CD4-positive, alpha-beta T cell treated with Interleukin-4 for 4 hours (primary cell): ENCODE results near the gene SLC11A1.
A peak's percentile ranks its signal among the peaks of the same experiment; 100 is the strongest.

Experiments
- DNase-seq: peaks from one replicate; pipeline ENCODE4 v3.0.0-alpha.2; 2020

Gene SLC11A1

DNA sequence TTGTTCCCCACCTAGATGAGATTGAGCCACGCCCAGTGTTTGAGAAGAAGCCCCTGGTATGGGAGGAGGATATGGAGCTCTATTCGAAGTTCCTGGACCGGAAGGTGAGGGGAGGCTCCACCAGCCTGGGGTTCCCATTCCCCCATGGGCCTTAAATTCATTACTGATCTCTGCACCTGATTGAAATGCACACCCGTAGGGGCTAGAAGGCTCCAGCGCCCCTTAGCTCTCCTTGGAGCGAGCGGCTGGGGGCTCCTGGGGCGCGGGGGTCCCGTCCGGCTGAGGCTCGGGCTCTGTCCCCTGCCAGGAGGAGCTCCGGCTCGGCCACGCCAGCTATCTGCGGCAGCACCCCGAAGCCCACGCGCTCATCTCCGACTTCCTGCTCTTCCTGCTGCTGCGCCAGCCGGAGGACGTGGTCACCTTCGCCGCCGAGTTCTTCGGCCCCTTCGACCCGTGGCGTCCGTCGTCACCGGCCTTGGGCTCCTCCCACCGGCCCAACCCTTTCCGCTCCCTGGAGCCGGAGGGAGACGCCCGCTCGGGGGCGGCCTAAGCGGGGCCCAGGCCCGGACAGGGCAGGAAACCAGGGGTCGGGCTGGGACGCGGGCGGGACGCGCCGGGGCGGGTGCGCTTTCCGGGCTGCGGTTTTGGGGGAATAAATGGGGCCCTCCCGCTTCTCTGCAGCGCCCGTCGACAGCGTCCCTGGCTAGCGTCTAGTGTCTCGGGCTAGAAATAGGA, 14.5 kb upstream of the SLC11A1 start:
- DNase-seq: peak; percentile 73

DNA sequence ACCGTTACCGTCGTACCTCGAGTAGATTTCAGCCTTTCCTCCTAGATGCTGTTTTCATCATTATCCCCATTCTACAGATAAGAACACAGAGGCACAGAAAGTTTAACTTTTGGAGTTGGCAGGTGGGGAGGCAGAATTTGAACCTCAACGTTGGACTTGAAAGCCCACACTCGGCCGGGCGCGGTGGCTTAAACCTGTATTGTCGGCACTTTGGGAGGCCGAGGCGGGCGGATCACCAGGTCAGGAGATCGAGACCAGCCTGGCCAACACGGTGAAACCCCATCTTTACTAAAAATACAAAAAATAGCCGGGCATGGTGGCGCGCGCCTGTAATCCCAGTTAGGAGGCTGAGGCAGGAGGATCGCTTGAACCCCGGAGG, 13.9 kb upstream of the SLC11A1 start:
- DNase-seq: no peak

DNA sequence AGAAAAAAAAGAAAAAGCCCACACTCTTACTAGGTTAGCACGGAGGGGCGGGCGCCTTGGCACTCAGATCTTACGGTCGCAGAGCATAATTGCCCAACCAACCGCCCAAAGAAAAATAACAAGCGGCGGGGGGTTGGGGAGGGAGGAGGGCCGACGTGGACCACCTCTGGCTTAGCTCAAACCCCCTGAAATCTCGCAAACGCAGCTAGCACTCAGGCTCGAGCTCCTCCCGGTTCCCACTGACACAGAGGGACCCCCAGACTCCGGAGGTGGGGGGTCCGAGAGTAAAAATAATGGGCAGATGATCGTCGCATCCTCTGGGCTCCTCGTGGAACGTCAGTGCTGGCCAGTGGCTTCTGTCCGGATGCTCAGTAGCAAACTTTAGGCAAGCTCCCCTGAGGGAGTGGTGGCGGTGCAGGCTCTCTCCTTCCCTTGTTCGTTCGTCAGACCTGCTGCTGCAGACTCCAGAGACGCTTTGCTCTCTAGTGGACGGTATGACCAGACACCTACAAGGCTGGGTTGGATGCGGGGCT, 13.4 kb upstream of the SLC11A1 start:
- DNase-seq: no peak

DNA sequence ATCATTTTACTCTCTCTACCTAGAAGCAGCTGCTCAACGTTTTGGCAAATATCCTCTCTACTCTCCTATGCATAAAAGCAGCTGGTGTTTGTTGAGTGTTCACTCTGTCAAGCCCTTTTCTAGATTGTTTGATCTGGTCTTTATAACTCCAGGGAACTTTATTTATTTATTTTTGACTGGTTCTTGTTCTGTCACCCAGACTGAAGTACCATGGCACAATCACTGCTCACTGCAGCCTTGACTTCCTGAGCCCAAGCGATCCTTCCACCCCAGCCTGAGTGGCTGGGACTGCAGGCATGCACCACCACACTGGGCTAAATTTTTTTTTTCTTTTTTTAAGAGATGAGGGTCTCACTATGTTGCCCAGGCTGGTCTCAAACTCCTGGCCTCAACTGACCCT, 12.7 kb upstream of the SLC11A1 start:
- no peak for DNase-seq

DNA sequence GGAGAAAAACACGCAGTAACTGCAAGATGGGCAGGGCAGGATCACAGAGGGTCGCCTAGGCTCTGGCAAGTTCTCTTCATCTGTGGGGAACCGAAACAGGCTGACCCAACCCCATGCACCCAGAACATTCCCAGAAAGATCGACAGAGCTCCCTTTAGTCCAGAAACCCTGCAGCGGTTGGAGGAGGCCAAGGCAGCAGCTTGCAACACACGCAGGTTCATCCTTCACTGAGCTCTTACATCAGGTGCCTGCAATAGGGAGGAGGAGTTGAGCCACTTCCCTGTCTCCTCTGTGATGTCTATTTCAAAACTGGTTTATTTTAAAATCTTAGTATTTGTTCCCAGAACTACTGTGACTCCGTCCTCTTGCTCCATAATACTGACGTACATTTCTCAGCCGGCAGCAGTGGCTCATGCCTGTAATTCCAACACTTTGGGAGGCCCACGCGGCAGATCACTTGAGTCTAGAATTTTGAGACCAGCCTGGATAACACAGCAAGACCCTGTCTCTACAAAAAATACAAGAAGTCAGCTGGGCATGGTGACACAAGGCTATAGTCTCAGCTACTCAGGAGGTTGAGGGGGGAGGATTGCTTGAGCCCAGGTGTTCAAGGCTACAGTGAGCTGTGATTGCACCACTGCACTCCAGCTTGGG, 11.5 kb upstream of the SLC11A1 start:
- DNase-seq: no peak

DNA sequence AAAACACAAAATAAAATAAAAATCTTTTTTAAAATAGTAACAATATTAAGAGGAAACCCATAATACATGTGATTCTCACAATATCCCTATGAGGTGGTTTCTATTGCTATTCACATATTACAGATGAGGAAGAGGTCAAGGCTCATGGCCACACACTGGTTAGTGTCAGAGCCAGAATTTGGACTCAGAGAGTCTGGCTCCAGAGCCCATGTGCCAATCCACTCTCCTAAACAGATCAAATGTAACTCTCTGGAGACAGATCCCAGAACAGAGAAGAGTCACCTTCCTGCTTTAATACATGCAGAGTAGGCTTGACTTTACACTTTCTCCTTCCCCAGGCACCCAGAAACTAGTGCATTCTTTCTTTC, 10.1 kb upstream of the SLC11A1 start:
- DNase-seq: no peak

DNA sequence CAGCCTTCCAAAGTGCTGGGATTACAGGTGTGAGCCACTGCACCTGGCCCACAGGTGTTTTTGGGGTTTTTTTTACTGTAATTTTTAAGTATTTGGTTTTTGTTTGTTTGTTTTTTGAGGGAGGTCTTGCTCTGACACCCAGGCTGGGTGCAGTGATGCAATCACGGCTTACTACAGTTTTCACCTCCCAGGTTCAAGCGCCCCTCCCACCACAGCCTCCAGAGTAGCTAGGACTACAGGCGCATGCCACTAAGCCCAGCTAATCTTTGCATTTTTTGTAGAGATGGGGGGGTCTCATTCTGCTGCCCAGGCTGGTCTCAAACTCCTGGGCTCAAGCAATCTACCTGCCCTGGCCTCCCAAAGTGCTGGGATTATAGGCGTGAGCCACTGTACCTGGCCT, 7.3 kb upstream of the SLC11A1 start:
- no peak for DNase-seq

DNA sequence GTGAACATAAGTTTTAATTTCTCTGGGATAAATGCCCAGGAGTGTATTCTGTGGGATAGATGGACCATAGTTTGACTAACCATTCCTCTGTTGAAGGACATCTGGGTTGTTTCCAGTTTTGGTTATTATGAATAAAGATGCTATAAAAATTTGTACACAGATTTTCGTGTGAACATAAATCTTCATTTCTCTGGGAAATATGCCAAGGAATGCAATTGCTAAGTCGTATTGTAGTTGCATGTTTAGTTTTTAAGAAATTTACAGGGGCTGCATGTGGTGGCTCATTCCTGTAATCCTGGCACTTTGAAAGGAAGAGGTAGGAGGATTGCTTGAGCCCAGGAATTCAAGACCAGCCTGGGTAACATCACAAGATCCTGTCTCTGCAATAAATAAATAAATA, 6.9 kb upstream of the SLC11A1 start:
- DNase-seq: no peak

DNA sequence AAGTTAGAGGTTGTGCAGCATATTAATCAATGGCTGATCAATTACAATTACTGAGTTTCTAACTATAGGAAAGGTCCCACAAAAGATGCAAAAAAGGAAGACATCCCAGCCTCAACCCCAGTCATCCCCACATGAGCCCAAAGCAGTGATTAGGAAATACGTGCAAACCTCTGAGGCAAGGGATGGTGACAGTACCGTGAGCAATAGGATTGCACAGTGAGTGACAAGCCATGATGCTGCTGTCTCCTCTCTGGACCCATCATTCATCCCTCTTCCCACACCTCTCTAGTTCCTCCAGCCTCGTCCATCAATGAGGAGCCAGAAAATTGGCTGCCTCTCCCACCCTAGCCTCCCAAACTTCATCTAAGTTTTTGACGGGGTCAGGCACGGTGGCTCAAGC, 4.0 kb upstream of the SLC11A1 start:
- no peak for DNase-seq

DNA sequence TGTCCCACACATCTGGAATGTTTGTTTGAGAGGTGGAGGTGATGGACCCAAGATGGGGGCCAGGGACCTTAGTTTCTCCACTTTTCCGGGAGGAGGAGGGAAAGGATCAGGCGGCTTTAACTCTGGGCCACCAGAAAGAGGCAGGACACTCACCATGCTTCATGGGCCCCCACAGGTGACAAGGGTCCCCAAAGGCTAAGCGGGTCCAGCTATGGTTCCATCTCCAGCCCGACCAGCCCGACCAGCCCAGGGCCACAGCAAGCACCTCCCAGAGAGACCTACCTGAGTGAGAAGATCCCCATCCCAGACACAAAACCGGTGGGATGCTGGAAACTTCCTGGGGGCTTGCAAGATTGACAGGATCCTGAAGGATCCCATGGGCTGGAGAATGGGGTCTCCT, 712 bp downstream of the SLC11A1 start:
- no peak for DNase-seq

DNA sequence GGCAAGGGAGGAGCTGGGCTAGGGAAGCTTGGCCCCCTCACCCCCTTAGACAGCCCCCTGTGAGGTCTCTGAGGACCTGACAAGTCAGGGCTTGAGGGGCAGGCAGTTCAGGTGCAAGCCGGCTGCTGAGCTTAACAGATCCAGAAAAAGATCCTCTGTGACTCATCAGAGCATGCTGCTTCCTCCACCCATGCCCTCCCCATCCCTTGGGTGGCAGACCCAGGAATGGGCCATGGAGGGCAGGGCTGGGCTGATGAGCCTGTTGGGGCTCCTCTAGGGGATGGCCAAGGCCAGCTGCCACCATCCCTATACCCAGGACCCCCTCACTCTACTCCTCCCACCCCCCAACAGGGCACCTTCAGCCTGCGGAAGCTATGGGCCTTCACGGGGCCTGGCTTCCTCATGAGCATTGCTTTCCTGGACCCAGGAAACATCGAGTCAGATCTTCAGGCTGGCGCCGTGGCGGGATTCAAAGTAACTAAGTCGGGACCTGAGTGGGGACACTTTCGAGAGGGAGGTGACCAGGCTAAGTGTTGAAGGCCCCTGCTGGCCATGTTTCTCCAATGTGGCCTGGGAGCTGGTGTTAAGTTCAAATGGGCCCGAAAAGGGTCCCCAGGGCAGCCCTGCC, 1.9 kb downstream of the SLC11A1 start:
- no peak for DNase-seq

DNA sequence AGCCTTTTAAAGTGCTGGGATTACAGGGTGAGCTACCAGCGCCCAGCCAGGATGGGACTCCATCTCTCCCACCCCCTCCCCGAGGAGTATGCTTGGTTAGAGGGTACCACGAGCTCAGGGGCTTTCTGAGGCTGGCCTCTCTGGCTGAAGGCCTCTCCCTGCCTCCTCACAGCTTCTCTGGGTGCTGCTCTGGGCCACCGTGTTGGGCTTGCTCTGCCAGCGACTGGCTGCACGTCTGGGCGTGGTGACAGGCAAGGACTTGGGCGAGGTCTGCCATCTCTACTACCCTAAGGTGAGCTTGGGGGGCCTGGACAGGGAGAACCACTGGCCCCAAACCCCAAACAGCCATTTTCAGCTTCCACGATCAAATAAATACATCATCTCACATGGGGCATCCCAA, 2.9 kb downstream of the SLC11A1 start:
- DNase-seq: no peak

DNA sequence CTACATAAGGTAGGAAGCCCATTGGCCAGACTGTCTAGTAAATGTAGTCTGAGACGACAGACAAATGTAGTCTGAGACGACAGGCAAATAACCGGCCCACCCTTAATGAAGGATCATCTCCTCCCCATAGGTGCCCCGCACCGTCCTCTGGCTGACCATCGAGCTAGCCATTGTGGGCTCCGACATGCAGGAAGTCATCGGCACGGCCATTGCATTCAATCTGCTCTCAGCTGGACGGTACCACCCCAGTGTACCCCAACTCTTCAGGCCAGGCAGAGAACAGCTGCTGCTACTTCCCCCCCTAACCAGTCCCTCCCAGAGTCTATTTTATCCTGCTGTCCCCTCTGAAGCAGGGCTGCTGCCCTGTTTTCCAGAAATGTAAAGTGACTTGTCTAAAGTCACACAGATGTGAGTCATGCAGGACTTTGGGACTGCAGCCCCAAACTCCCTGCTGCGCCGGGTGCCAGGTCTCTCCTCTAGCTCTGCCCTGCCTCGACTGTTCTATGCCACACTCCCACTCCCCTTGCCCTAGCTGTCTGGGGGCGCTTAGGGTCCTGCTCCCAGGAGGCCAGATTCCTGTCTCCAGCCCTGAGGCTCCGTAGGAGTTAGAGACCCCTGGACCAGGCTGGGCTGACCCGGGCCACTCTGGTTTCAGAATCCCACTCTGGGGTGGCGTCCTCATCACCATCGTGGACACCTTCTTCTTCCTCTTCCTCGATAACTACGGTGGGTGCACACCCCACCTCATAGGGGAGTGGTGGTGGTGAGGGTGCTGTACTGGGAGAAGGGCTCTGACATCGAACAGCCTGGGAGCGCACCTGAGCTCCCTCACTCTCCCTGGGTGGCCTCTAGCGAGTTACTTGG, 4.7 kb downstream of the SLC11A1 start:
- DNase-seq: no peak

DNA sequence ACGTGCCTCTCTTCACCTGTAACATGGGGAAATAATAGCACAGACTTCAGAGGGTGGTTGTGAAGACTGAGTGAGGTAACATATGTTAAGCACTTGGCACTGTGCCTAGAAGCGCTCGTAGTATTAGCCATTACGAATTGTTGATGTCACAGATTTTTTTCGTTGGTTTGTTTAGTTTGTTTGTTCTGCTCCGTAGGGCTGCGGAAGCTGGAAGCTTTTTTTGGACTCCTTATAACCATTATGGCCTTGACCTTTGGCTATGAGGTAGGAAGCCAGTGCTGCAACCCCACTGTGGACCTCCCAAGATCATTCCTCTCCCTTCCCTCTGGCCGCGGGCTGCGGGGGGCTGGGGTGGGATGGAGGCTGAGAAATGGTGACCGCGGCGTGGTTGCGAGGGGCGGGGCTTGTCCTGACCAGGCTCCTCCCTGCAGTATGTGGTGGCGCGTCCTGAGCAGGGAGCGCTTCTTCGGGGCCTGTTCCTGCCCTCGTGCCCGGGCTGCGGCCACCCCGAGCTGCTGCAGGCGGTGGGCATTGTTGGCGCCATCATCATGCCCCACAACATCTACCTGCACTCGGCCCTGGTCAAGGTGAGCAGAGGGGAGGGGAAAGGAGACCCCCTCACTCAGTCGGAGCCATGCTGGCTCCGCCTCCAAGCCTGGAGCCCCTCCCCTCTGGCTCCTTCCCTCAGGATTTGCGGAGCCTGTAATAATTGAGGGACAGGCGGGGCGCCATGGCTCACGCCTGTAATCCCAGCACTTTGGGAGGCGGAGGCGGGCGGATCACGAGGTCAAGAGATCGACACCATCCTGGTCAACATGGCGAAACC, 5.5 kb downstream of the SLC11A1 start:
- no peak for DNase-seq

DNA sequence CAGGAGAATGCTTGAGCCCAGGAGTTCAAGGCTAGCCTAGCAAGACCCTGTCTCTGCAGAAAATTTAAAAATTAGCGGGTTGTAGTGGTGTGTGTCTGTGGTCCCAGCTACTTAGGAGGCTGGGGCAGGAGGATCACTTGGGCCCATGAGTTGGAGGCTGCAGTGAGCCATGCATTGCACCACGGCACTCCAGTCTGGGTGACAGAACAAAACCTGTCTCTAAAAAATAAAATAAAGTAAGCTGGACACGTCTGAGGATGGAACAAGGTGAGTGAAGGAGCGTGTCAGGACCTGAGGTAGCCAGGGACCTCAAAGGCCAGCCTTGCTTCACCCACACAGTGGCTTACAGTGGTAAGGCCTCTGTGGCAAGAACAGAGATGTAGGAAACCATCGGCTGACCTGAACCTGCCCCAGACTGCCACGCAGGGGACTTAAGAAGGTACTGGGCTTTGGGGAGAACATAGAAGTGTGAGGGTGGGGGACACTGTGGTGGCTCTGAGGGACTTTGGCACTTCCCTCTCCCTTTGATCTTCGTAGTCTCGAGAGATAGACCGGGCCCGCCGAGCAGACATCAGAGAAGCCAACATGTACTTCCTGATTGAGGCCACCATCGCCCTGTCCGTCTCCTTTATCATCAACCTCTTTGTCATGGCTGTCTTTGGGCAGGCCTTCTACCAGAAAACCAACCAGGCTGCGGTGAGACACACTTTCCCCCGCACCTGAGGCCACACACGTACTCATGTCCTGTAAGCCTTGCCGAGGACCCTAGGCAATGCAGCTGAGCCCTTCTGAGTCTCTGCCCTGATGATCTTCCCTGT, 7.5 kb downstream of the SLC11A1 start:
- DNase-seq: no peak

DNA sequence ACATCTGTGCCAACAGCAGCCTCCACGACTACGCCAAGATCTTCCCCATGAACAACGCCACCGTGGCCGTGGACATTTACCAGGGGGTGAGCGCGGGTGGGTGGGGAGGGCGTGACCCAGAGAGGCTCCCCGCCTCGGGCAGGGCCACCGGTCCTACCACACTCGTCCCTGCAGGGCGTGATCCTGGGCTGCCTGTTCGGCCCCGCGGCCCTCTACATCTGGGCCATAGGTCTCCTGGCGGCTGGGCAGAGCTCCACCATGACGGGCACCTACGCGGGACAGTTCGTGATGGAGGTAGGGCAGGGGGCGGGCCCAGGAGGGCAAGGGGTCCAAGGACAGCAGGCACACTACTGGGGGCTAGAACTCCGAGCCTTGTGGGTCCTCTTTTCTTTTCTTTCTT, 9.1 kb downstream of the SLC11A1 start:
- DNase-seq: no peak

DNA sequence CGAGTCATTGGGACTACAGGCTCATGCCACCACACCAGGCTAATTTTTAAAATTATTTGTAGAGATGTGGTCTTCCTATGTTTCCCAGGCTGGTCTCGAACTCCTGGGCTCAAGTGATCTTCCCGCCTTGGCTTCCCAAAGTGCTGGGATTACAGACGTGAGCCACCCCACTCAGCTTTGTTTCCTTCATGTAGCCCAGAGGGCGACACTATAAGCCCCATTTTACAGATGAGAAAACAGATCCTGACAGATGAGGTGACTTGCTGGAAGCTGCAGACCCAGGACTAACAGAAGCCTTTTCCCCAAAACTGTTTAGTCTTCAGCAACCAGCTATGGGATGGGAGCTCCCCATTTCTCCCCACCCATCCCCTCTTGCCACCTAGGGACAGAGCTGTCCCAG, 10.4 kb downstream of the SLC11A1 start:
- no peak for DNase-seq

DNA sequence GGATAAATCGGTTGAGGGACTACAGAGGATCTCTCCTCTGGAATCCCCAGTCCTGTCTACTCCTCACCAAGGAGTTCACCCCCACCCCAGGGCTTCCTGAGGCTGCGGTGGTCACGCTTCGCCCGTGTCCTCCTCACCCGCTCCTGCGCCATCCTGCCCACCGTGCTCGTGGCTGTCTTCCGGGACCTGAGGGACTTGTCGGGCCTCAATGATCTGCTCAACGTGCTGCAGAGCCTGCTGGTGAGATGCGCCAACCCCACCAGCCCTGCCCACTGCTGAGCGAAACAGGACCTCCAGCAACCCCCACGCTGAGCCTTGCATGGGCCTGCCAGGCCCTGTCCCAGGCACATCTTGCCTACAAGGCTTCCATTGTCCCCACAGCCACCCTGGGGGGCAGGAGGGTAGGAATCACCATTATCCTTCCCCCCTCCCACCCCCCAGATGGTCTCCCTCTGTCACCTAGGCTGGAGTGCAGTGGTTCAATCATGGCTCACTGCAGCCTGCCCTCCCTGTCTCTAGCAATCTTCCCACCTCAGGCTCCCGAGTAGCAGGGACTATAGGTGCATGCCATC, 10.9 kb downstream of the SLC11A1 start:
- DNase-seq: no peak

DNA sequence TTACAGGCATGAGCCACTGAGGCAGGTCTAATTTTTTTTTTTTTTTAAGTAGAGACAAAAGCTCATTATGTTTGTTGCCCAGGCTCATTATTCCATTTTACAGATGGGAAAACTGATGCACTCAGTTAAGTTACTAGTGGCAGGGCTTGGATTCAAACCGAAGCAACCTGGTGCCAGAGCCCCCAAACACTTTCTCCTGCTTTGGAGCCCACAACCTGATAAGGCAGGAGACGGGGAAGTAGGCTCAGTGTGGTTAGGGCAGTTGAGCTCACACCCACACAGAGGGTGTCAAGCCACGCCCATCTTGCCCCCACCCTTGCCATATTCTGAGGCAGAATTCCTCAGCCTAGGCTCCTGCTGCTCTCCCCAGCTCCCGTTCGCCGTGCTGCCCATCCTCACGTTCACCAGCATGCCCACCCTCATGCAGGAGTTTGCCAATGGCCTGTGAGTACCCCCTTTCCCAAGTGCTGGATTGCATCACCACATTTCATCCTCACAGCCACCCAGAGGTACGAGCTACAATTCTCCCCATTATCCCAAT, 11.7 kb downstream of the SLC11A1 start:
- DNase-seq: no peak

DNA sequence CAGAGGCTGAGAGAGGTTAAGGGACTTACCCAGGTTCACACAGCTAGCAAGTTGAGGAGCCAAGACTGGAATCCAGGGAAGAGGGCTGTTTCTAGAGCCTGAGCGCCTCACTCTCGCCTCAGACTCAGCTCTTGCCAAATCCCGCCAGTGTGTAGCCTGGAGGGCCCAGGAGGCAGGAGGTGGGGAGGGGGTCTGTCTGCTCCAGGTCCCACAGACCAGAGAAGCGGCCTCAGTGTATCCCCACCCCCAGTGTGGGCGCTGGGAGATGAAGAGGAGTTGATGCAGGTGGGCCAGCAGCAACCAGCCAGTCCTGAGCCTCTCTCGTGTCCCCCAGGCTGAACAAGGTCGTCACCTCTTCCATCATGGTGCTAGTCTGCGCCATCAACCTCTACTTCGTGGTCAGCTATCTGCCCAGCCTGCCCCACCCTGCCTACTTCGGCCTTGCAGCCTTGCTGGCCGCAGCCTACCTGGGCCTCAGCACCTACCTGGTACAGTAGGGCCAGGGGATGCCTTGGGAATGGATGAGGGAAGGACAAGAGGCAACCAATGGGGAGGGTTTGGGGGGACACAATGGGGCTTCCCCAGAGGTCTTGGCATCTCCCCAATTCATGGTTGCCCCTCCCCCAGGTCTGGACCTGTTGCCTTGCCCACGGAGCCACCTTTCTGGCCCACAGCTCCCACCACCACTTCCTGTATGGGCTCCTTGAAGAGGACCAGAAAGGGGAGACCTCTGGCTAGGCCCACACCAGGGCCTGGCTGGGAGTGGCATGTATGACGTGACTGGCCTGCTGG, 12.4 kb downstream of the SLC11A1 start:
- DNase-seq: no peak
